ENCODE results near the gene PARP11. TPM values are rescaled to one million over a fixed set of nuclear protein-coding genes. Genes with fewer than 3 reads are reported as not detected.

The PARP11 gene
- total RNA-seq, 2 experiments from 2014 or later, result 3.8 to 15.7 TPM

- Histone ChIP-seq H3K27ac (ENCODE audit: low read depth, low read length, poor library complexity, severe bottlenecking) (no peak overlapping the region), H2AFZ (ENCODE audit: low read length) (no peak overlapping the region), H4K20me1 (ENCODE audit: insufficient read depth, low read length) (no peaks in the 10 kb centered on the region), H3K79me2 (ENCODE audit: insufficient read depth, low read depth, low read length) (no peaks in the 10 kb centered on the region), H3K4me3 (ENCODE audit: low read depth, low read length, poor library complexity, severe bottlenecking) (no peak overlapping the region), H3K36me3 (ENCODE audit: insufficient read depth, low read length) (no peaks in the 10 kb centered on the region), H3K4me1 (ENCODE audit: insufficient read depth, low read length, poor library complexity, severe bottlenecking) (no peaks in the 10 kb centered on the region), H3K4me2 (ENCODE audit: low read length) (no peak overlapping the region), H3K9me2 (ENCODE audit: insufficient read depth, low read length) (no peaks in the 10 kb centered on the region), H3K9me3 (ENCODE audit: low read length) (no peaks in the 10 kb centered on the region)
- no peak for TF ChIP-seq CTCF (conservative IDR thresholded peaks at IDR 0.05; ENCODE audit: low read length)
- no peak for TF ChIP-seq EZH2phosphoT487 (IDR thresholded peaks at IDR 0.05; ENCODE audit: borderline replicate concordance, low read depth, low read length)
- intact Hi-C loops (cut with micrococcal nuclease; ENCODE audit: unreplicated experiment), result no loop called here
- no peak for DNase-seq (ENCODE audit: low spot score)
- ChIA-PET CTCF (ENCODE audit: unreplicated experiment) (no interaction called here), POLR2A (no interaction called here)
- BruUV-seq (replicated peaks), result no TSS peak
Observed at GRCh38 chr12:3921526-3921925, 48.3 kb upstream of the PARP11 start.

GRCh38 chr12:3921151-3921471 is 47.9 kb upstream of the PARP11 start:
- no peak for DNase-seq (ENCODE audit: low spot score)
- TF ChIP-seq CTCF (conservative IDR thresholded peaks at IDR 0.05; ENCODE audit: low read length) (no peak), EZH2phosphoT487 (IDR thresholded peaks at IDR 0.05; ENCODE audit: borderline replicate concordance, low read depth, low read length) (no peak)
- no TSS peak for BruUV-seq (replicated peaks)
- ChIA-PET CTCF (ENCODE audit: unreplicated experiment) (no interaction called here), POLR2A (no interaction called here)
- Histone ChIP-seq H3K9me3 (ENCODE audit: low read length) (no peaks in the 10 kb centered on the region), H3K4me1 (ENCODE audit: insufficient read depth, low read length, poor library complexity, severe bottlenecking) (no peaks in the 10 kb centered on the region), H4K20me1 (ENCODE audit: insufficient read depth, low read length) (no peaks in the 10 kb centered on the region), H3K27ac (ENCODE audit: low read depth, low read length, poor library complexity, severe bottlenecking) (no peak overlapping the region), H3K79me2 (ENCODE audit: insufficient read depth, low read depth, low read length) (no peaks in the 10 kb centered on the region), H3K36me3 (ENCODE audit: insufficient read depth, low read length) (no peaks in the 10 kb centered on the region), H3K4me2 (ENCODE audit: low read length) (no peak overlapping the region), H2AFZ (ENCODE audit: low read length) (no peak overlapping the region), H3K4me3 (ENCODE audit: low read depth, low read length, poor library complexity, severe bottlenecking) (no peak overlapping the region), H3K9me2 (ENCODE audit: insufficient read depth, low read length) (no peaks in the 10 kb centered on the region)
- intact Hi-C loops (cut with micrococcal nuclease; ENCODE audit: unreplicated experiment), result no loop called here

GRCh38 chr12:3920351-3921150 is 47.4 kb upstream of the PARP11 start:
- H3K36me3 ChIP-seq (ENCODE audit: insufficient read depth, low read length), result no peaks in the 10 kb centered on the region
- H3K4me1 ChIP-seq (ENCODE audit: insufficient read depth, low read length, poor library complexity, severe bottlenecking), result no peaks in the 10 kb centered on the region
- H3K4me3 ChIP-seq (ENCODE audit: low read depth, low read length, poor library complexity, severe bottlenecking), result no peak overlapping the region
- no peaks in the 10 kb centered on the region for H3K79me2 ChIP-seq (ENCODE audit: insufficient read depth, low read depth, low read length)
- POLR2A ChIA-PET, result no interaction called here
- intact Hi-C loops (cut with micrococcal nuclease; ENCODE audit: unreplicated experiment), result no loop called here
- H3K27ac ChIP-seq (ENCODE audit: low read depth, low read length, poor library complexity, severe bottlenecking), result no peak overlapping the region
- H4K20me1 ChIP-seq (ENCODE audit: insufficient read depth, low read length), result no peaks in the 10 kb centered on the region
- no peaks in the 10 kb centered on the region for H3K9me3 ChIP-seq (ENCODE audit: low read length)
- CTCF ChIA-PET (ENCODE audit: unreplicated experiment), result no interaction called here
- TF ChIP-seq EZH2phosphoT487 (IDR thresholded peaks at IDR 0.05; ENCODE audit: borderline replicate concordance, low read depth, low read length), result no peak
- TF ChIP-seq CTCF (conservative IDR thresholded peaks at IDR 0.05; ENCODE audit: low read length), result no peak
- H3K9me2 ChIP-seq (ENCODE audit: insufficient read depth, low read length), result no peaks in the 10 kb centered on the region
- DNase-seq (ENCODE audit: low spot score), result no peak
- no peak overlapping the region for H3K4me2 ChIP-seq (ENCODE audit: low read length)
- BruUV-seq (replicated peaks), result no TSS peak
- no peak overlapping the region for H2AFZ ChIP-seq (ENCODE audit: low read length)
